Measurements from ENCODE around the gene B3GAT1. TPM values are rescaled to one million over a fixed set of nuclear protein-coding genes. Genes with fewer than 3 reads are reported as not detected.

B3GAT1 gene
- total RNA-seq, 2 experiments from 2014 or later = 0.33 to 0.61 TPM

DNA sequence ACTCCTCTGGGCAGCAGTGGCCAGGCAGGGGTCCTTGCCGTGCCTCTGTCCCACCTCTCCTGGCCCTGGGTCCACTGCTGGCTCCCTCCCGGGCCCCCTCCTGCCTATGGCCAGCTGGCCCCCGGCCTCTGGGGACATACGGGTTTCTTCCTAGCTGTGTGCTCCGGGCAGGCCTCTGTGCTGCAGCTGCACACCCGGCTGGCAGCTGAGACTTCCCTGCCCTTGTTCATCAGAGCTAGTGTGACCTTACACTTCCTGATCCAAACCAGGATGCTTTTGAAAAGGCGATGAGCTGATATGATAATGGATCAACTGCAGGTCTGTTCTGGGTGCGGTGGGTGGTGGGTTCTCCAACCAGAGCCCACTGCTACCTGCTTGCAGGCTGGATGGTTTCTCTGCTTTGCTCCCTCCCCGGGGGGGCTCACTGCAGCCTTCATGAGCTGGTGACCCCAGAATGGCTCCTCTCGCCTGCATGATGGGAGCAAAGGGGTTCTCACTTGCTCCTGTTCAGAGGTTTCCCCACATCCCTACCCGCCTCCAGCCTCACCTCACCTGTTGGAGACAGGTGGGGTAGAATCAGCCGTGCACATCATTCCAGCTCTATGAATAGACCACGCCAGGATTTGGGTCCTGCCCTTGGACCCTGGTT is 13.3 kb downstream of the B3GAT1 start:
- H3K27me3 Mint-ChIP-seq = peaks cover 11% of the 10 kb centered on the region
- H3K4me1 Mint-ChIP-seq = no peaks in the 10 kb centered on the region
- no peak overlapping the region for H3K4me3 Mint-ChIP-seq
- H3K36me3 Mint-ChIP-seq = no peaks in the 10 kb centered on the region
- CTCF ChIA-PET = no interaction called here
- H3K9me3 Mint-ChIP-seq (ENCODE audit: low read depth) = no peaks in the 10 kb centered on the region
- no peak overlapping the region for H3K27ac Mint-ChIP-seq
- ATAC-seq (no peak), DNase-seq (no peak)

DNA sequence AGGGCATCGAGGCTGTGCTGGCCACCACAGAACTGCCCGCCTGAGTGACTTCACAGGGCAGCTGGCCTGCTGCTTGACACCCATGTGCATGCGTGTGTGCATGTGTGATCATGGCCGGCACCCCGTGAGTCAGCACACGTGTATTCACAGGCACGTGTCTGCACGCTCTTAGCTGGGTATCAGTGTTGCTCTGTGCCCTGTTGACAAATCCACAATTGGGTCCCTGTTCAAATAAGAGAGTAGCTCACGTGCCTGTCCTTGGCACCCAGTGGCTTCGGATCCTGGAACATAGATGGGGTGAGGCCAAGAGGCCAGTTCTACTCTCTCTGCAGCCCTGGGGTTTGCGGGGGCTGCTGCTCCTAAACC is 14.0 kb downstream of the B3GAT1 start:
- ATAC-seq (no peak), DNase-seq (no peak)
- Mint-ChIP-seq H3K4me1 (no peaks in the 10 kb centered on the region), H3K27me3 (peaks cover 11% of the 10 kb centered on the region), H3K27ac (no peak overlapping the region), H3K36me3 (no peaks in the 10 kb centered on the region), H3K4me3 (no peak overlapping the region), H3K9me3 (ENCODE audit: low read depth) (no peaks in the 10 kb centered on the region)
- CTCF ChIA-PET = no interaction called here

DNA sequence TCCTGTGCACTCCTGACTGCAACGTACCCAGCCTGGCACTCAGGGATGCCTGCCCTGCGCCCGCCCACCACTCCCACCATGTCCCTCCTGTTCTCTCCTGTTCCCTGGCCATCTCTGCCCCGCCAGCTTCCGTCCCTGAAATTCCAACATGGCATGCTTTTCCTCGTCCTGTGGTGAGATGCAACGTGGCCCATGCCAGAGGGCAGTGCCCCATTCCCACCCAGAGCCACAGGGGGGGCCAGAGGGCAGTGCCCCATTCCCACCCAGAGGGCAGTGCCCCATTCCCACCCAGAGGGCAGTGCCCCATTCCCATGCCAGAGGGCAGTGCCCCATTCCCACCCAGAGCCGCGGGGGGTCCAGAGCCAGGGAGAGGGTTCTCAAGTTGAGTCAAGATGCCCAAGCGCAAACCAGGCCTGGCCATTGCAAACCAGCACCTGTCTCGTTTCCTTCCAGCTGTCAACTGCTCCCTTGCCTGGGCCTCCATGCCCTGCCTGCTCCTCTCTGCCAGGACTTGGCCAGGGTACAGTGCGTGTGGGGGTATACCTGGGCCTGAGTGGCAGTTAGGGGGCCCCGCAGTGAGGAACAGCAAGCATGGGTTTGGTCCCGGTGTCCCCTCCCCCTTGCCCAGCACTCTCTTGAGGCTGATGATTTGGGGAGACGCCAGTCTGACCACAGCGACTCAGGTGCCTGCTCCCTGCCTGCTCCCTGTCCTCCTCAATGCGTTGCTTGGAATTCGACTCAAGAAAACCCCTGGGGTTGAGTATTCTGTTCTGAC is 14.6 kb downstream of the B3GAT1 start:
- peaks cover 11% of the 10 kb centered on the region for H3K27me3 Mint-ChIP-seq
- H3K27ac Mint-ChIP-seq = no peak overlapping the region
- H3K4me1 Mint-ChIP-seq = no peaks in the 10 kb centered on the region
- no peaks in the 10 kb centered on the region for H3K9me3 Mint-ChIP-seq (ENCODE audit: low read depth)
- no peak overlapping the region for H3K4me3 Mint-ChIP-seq
- ATAC-seq (no peak), DNase-seq (no peak)
- CTCF ChIA-PET = no interaction called here
- H3K36me3 Mint-ChIP-seq = no peaks in the 10 kb centered on the region

DNA sequence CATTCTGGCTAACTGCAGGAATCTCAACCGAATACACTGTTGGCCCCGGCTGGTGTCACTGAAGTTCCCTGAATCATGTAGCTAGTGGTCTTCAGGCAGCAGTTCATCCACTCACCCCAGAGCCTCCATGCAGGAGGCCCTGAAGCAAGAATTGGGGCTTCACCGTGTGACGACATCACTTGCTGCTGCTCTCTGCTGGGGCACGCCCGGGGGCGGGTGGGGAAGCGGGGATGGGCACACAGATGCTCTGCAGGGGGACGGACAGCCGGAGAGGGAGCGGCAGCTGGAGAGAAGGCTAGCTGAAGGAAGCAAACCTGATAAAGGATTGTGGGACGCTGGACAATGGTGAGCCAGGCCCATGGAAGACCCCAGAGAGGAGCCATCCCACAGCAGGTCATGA is 17.0 kb downstream of the B3GAT1 start:
- Mint-ChIP-seq H3K4me1 (peaks cover 2% of the 10 kb centered on the region), H3K4me3 (no peak overlapping the region), H3K27me3 (peaks cover 4% of the 10 kb centered on the region), H3K36me3 (no peaks in the 10 kb centered on the region), H3K27ac (no peak overlapping the region), H3K9me3 (ENCODE audit: low read depth) (no peaks in the 10 kb centered on the region)
- no peak for DNase-seq
- CTCF ChIA-PET = no interaction called here
- ATAC-seq = no peak

DNA sequence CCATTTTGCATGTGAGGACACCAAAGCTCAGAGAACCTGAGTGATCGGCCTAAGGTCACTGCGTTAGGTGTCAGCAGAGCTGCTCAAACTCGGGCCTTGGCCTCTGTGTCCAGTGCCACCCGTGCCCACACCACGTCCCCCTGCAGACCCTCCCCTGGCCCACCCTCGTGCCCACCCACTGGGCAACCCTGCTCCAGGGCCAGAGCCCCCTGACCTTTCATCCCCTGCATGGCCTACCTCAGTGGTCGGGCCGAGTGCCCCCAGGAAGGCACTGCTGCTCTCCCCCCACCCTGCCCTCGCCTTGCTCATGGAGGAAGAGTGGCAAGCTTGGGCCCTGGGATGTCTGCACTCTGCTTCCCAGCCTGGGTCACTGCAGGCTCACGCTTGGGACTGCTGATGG is 17.7 kb downstream of the B3GAT1 start:
- no peak overlapping the region for H3K27ac Mint-ChIP-seq
- H3K9me3 Mint-ChIP-seq (ENCODE audit: low read depth) = no peaks in the 10 kb centered on the region

DNA sequence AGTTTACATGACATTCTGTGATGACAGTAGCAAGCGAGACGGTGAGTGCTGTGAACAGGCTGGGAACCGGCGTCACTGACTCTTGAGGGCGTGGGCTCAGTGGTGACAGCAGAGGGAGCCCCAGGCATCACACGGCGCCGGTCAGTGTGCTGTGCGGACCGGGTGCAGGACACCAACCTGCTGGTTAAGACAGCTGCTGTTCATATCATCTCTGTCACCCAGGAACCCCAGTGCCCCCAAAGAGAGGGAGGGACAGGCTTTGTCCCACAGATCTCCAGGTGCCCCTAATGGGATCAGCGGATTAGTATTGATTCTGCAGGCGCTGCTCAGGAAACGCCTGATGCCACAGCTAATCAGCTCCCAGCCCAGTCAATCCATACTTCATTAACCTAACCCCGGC is 18.4 kb downstream of the B3GAT1 start:
- ATAC-seq (no peak), DNase-seq (no peak)
- CTCF ChIA-PET = no interaction called here
- Mint-ChIP-seq H3K27ac (no peak overlapping the region), H3K36me3 (no peaks in the 10 kb centered on the region), H3K4me3 (no peak overlapping the region), H3K27me3 (peaks cover 4% of the 10 kb centered on the region), H3K4me1 (peaks cover 6% of the 10 kb centered on the region), H3K9me3 (ENCODE audit: low read depth) (no peaks in the 10 kb centered on the region)

More for the DNA sequence above, 17.7 kb downstream of the B3GAT1 start:
- no peak for DNase-seq
- CTCF ChIA-PET = no interaction called here
- H3K4me3 Mint-ChIP-seq = no peak overlapping the region
- ATAC-seq = no peak
- no peaks in the 10 kb centered on the region for H3K36me3 Mint-ChIP-seq
- peaks cover 3% of the 10 kb centered on the region for H3K4me1 Mint-ChIP-seq
- H3K27me3 Mint-ChIP-seq = peaks cover 4% of the 10 kb centered on the region

DNA sequence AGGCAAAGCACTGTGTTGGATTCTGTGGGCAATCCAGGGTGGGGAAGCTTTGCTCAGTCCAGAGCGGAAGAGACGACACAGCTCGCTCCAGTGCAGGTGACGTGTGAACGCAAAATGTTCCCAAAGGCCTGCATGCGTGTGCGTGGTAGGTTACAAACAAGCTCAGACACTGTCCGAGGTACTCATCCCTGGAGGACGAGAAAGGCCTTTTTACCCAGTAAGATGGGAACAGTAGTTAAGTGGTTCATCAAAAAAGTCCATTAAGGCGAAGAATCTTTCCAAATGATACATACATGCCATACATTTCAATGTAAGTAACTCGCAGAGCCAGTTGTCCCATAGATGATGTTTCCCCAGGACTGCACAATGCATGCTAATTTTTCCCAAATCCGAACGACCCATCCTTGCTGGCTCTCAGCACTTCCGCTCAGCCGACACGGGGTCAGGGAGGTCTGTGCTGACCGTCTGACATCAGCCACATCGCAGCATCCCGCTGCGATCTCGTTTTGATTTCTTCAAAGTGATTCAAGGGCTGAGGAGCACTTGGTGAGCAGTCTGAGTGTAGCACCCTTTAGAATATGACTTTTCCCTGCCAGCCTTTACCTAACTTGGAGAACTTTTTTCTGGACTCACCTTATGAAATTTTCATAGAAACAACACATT is 19.0 kb downstream of the B3GAT1 start:
- DNase-seq (no peak), ATAC-seq (no peak)
- Mint-ChIP-seq H3K9me3 (ENCODE audit: low read depth) (no peaks in the 10 kb centered on the region), H3K4me3 (no peak overlapping the region), H3K36me3 (no peaks in the 10 kb centered on the region), H3K27me3 (peaks cover 4% of the 10 kb centered on the region), H3K4me1 (peaks cover 6% of the 10 kb centered on the region), H3K27ac (no peak overlapping the region)
- CTCF ChIA-PET = no interaction called here

DNA sequence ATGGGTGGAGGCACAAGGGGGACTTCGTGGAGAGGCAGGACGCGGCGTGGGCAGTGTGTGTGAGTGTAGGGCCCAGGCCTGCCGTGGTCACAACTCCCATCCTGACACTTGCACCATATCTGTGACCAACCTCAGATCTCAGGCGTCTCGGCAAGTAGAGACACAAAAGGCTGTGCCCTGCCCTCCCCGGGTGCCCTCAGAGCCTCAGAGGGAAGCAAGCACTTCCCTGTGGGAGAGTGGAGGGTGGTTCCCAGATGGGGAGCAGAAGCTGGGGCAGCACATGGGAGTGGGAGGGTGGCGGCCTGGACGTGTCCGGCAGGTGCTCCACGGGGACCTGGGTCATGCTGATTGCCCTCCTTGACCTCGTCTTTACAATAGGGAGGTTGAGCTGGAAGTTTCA is 20.4 kb downstream of the B3GAT1 start:
- ATAC-seq (no peak), DNase-seq (no peak)
- peaks cover 6% of the 10 kb centered on the region for H3K27me3 Mint-ChIP-seq
- H3K4me3 Mint-ChIP-seq = no peak overlapping the region
- H3K4me1 Mint-ChIP-seq = peaks cover 15% of the 10 kb centered on the region
- no peak overlapping the region for H3K27ac Mint-ChIP-seq
- CTCF ChIA-PET = no interaction called here
- H3K9me3 Mint-ChIP-seq (ENCODE audit: low read depth) = no peaks in the 10 kb centered on the region
- no peaks in the 10 kb centered on the region for H3K36me3 Mint-ChIP-seq

DNA sequence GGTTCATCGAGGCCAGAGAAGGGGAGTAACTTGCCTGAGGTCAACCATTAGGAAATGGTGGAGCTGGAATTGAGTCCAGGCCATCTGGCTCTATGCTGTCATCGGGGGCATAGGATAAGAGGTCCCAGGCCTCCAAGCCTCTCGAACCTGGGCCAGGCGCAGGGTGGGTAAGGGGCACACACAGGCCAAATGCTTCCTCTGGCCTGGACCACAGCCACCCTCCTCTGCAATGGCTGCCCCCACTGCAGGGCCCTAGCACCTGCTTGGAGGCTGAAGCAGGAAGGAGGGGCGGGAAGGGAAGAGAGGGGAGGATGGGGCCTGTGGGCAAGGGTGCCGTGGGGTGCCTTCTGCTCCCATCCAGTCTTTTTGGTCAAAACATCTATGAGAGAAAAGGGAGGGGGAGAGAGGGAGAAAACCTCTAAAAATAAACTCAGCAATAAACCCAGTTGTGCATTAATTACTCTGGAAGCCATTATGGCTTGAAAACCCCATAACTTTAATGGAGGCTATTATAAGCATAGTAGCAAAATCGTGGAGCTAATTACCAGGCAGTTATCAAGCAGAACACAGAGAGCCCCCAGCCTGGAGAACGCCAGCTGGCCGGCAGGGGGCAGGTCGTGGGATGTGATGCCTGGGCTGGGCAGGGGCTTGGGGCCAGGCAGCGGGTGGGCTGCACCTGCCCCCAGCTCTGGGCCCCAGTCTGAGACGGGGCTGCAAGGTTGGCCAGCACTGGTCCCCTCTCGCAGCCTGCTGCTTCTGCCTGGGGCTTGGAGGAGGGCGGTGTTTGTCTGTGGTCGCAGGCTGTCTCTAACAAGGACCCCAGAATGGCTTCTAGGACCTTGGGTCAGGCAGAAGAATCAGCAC is 21.1 kb downstream of the B3GAT1 start:
- no peak overlapping the region for H3K4me3 Mint-ChIP-seq
- H3K9me3 Mint-ChIP-seq (ENCODE audit: low read depth) = no peaks in the 10 kb centered on the region
- CTCF ChIA-PET = no interaction called here
- H3K36me3 Mint-ChIP-seq = no peaks in the 10 kb centered on the region
- no peak for ATAC-seq
- no peak overlapping the region for H3K27ac Mint-ChIP-seq
- peaks cover 22% of the 10 kb centered on the region for H3K4me1 Mint-ChIP-seq
- DNase-seq = no peak
- peaks cover 8% of the 10 kb centered on the region for H3K27me3 Mint-ChIP-seq

DNA sequence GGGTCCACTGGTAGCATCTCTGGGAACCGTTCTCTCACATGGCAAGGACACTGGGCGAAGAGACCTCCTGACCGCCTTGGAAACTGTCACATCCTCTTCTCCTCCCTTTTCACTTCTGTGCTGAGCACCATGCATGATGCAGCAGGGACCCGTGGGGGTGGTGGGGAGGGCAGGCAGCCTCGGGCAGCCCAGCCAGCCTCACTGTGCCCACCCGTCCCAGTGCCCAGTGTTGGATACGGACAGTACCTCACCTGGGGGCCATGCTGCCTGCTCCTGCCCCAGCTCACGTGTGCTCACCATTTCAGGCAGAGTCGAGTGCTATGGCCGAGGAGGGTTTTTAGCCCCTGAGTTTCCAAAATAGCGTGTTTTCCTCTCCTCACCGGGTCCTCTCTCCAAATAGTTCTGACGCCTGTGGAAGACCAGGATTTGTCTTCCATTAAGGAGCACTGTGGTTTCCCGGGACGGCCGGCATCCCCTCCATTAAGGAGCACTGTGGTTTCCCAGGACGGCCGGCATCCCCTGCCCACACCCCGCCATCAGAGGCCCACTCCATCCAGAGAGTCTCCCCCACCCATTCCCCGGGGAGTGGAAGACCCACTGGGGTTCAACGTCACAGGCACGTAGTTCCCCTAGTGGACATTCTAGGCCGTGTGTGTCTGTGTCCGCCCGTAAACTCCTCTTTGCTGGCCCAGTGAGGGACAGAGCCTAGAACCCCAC is 22.4 kb downstream of the B3GAT1 start:
- no peak for DNase-seq
- no peak overlapping the region for H3K27ac Mint-ChIP-seq
- peaks cover 23% of the 10 kb centered on the region for H3K4me1 Mint-ChIP-seq
- peaks cover 6% of the 10 kb centered on the region for H3K27me3 Mint-ChIP-seq
- CTCF ChIA-PET = no interaction called here
- no peaks in the 10 kb centered on the region for H3K9me3 Mint-ChIP-seq (ENCODE audit: low read depth)
- no peak for ATAC-seq
- no peaks in the 10 kb centered on the region for H3K36me3 Mint-ChIP-seq
- no peak overlapping the region for H3K4me3 Mint-ChIP-seq

DNA sequence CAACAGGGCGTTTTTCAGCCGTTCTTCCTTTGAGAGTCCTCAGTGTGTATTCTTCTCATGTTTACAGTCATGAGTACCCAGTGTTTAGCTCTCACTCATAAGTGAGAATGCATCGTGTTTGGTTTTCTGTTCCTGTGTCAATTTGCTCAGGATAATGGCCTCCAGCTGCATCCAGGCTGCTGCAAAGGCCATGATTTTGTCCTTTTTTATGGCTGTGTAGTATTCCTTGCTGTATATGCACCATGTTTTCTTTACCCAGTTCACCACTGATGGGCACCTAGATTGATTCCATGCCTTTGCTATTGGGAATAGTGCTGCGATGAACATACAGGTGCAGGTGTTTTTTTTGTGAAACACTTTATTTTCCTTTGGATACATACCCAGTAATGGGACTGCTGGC is 23.5 kb downstream of the B3GAT1 start:
- CTCF ChIA-PET = no interaction called here
- Mint-ChIP-seq H3K27ac (no peak overlapping the region), H3K36me3 (no peaks in the 10 kb centered on the region), H3K27me3 (peaks cover 4% of the 10 kb centered on the region), H3K4me1 (peaks cover 23% of the 10 kb centered on the region), H3K9me3 (ENCODE audit: low read depth) (no peaks in the 10 kb centered on the region), H3K4me3 (no peak overlapping the region)
- no peak for DNase-seq
- no peak for ATAC-seq

DNA sequence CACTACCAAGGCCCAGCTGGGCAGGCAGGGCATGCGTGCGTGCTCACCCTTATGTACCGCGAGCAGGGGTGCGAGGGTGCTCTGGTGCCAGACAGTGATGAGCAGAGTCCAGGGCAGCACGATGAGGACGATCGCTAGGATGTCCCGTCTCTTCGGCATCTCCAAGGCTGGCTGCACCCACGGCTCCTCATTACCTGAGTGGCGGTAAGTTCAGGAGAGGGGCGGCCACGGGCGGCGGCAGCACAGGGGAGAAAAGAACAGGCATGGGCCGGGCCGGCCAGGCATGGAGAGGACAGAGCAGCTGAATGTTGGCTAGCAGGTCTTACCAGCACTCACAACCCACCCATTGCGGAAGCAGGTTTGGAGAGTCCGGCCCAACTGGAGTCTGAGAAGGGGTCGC is 24.5 kb downstream of the B3GAT1 start:
- CTCF ChIA-PET = interaction anchor here (1.0 kb wide), 1 partner anchor 204 kb away, joined by 3 read pairs; no protein-coding TSS in a partner anchor
- Mint-ChIP-seq H3K36me3 (no peaks in the 10 kb centered on the region), H3K4me3 (no peak overlapping the region), H3K27ac (no peak overlapping the region), H3K27me3 (peaks cover 4% of the 10 kb centered on the region), H3K4me1 (peaks cover 23% of the 10 kb centered on the region), H3K9me3 (ENCODE audit: low read depth) (no peaks in the 10 kb centered on the region)
- DNase-seq (no peak), ATAC-seq (no peak)

DNA sequence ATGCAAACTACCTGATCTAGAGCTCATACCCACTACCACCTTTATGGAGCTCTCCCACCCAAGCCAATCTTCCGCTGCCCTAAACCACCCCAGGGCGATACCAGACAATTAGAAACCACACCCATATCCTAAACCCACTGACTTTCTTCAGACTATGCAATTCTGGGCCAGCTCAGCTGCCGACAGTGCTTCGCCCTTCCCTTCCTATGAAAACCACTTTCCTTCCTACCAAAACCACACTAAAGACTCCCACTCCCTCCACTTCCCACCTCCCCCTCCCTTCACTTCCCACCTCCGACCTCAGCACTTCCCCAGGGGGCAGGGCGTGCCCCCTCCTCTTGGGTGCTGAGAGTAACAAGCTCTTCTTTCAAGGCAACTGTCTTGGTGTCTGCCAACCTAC is 25.1 kb downstream of the B3GAT1 start:
- Mint-ChIP-seq H3K4me1 (peaks cover 23% of the 10 kb centered on the region), H3K27ac (no peak overlapping the region), H3K36me3 (no peaks in the 10 kb centered on the region), H3K9me3 (ENCODE audit: low read depth) (no peaks in the 10 kb centered on the region), H3K4me3 (peak overlapping the region; percentile 18), H3K27me3 (peaks cover 4% of the 10 kb centered on the region)
- peak; percentile 45 for ATAC-seq
- CTCF ChIA-PET = interaction anchor here (1.0 kb wide), 1 partner anchor 205 kb away, joined by 3 read pairs; no protein-coding TSS in a partner anchor
- DNase-seq = no peak

All from activated CD8-positive, alpha-beta memory T cell treated with anti-CD3 and anti-CD28 coated beads, Interleukin-2, amount 10 ng/mL, durations not matched to agents 7 days and 5 days (primary cell).